Fibroblast of peridontal ligament (primary cell): ENCODE data around the gene KIF1B.
"Not testable (repeated sequence)": the region's sequence is repeated elsewhere in the genome, so short reads cannot be mapped to it uniquely, and the experiment has no call there.

Experiments
- DNase-seq: peaks from one replicate; pipeline ENCODE4 v3.0.0-alpha.2; 2010; ENCODE audit errors: extremely low read depth

KIF1B gene

DNA sequence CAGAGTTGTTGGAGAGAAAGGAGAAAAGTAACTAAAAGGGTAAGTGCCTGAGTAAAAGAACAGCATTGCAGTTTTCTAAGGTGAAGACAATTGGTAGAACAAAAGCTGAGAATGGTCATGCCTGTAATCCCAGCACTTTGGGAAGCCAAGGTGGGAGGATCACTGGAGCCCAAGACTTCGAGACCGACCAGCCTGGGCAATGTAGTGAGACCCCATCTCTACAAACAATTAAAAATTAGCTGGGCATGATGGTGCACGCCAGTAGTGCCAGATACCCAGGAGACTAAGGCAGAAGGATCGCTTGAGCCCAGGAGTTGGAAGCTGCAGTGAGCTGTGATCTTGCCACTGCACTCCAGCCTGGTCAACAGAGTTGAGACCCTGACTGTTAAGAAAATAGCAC, 173.3 kb downstream of the KIF1B start:
- DNase-seq = no peak

GRCh38 chr1:10384219-10384618, 173.8 kb downstream of the KIF1B start:
- no peak for DNase-seq

- DNase-seq = no peak
Measured at GRCh38 chr1:10386761-10387676, 176.6 kb downstream of the KIF1B start.

- DNase-seq = peak; percentile 93
Measured at GRCh38 chr1:10387677-10388386, 177.5 kb downstream of the KIF1B start.

- no peak for DNase-seq
Measured at GRCh38 chr1:10388387-10388715, 178.0 kb downstream of the KIF1B start.

GRCh38 chr1:10389271-10389973, 179.1 kb downstream of the KIF1B start:
- no peak for DNase-seq

GRCh38 chr1:10396870-10397269, 186.5 kb downstream of the KIF1B start:
- no peak for DNase-seq

GRCh38 chr1:10398278-10398733, 187.9 kb downstream of the KIF1B start:
- peak; percentile 29 for DNase-seq

DNA sequence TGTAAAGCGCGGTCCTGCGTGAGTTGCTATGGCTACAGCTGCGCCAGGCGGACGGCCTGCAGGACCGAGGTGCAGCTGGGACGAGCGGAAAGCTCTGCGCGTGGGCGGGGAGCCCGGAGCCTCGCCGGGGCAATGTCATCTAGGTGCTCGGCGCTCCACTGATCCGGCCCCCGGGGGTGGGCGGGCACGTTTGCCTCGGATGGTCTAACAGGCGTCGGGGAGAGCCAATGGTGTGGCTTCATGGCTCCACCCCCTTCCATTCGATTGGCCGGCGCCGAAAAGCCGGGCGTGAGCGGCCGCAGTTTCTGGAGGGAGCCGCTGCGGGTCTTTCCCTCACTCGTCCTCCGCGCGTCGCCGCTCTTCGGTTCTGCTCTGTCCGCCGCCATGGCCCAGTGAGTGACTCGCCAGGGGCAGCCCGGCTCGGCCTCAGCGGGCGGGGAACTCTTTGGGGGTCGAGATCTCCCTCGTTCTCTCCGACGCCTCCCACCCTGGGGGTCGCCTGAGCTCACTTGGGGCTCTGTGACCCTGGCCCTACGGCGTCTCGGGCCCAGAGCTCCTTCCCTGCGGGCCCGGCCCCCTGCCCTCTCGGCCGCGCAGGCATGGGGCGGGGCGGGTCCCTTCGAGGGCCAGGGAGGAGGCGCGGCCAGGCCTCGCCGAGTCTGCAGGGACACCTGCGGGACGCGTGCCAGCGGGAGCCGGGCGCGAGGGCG, 188.5 kb downstream of the KIF1B start, which contains the start of gene PGD:
TSS of gene PGD (plus strand) at position 331 of the 710 bp plus-strand sequence. CDS start at position 385, 54 bp downstream.
- DNase-seq = peak; percentile 96

DNA sequence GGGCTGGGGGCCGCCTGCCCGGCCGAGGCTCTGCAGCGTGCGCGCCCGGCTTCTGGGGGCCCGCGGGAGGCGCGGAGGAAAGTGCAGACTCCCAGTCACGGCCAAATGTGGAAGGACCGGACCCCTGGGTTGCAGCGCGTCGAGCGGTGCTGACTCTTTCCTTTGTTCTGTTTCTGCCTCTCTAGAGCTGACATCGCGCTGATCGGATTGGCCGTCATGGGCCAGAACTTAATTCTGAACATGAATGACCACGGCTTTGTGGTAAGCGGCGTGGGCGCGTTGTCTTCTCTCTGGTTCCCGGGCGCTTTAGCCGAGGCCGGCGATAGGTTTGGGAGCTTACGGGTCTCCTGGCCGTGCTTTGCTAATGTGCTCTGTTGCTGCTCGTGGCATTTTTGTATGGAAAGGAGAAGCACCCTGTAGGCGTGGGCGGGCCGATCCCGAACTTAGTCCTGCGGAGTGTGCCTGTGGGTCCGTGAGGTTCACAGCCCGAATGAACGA, 189.1 kb downstream of the KIF1B start:
- DNase-seq = peak; percentile 43

DNA sequence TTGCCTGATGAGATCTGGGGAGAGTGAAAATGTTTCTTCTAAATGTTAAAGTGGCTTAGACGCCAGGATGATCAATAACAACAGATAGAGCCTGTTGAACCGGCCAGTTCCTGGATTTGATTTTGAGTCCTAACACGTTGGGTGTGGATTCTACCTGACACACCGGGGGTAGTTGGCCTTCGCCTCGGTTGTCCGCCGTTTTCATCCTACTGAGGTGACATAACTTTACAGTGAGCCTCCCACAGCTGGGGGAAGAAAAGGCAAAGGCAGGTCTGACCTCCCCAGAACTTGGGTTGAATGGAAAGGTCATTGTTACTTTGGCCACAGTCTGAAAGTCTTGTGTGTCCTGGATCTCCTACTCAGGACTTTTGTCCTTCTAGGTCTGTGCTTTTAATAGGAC, 189.6 kb downstream of the KIF1B start:
- no peak for DNase-seq

DNA sequence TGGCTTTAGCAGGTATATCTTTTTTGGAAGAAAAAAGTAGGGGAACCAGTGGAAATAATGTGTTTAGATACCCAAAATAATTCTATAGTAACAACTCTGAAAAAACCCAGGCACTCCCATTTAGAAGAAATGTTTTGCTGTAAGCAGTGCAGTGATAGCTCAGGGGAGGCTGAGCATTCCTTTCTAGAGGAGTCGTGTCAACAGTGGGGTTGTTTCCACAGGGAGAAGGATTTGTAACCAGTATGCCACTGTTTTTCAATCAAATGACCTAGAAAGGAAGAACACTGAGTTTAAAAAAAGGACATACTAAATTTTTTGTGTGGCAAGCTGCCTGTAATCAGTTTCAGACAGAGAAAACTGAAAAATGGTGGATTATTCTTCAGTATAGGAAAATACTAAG, 190.9 kb downstream of the KIF1B start:
- peak; percentile 32 for DNase-seq

DNA sequence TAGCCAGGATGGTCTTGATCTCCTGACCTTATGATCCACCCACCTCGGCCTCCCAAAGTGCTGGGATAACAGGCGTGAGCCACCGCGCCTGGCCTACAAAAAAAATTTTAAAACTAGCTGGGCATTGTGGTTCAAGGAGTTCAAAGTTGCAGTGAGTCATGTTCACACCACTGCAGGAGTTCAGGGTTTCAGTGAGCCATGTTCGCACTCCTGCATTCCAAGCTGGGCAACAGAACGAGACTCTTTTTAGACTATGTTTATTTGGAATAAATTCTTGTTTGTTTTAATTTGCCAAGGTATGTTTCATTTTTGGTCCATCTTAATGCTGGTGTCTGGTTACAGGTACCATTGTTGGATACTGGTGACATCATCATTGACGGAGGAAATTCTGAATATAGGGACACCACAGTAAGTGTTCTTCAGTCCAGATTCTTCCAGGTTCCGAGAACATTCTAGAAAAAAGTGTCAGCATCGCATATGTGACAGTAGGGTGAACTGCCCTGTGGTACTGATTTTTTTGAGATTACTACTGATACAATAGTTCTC, 192.4 kb downstream of the KIF1B start:
- DNase-seq = no peak

DNA sequence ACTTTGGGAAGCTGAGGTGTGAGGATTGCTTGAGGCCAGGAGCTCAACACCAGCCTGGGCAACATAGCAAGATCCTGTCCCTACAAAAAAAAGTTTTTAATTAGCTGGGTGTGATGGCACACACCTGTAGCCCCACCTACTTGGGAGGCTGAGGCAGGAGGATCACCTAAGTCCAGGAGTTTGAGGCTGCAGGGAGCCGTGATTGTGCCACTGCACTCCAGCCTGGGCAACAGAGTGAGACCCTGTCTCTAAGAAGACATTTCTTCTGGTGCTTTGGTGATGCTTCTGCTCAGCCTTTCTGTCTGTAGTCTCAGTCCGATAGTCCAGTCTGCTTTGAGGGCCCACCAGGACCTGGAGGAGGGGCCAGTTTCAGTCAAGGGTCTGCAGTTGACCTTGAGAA, 196.8 kb downstream of the KIF1B start:
- DNase-seq = no peak

DNA sequence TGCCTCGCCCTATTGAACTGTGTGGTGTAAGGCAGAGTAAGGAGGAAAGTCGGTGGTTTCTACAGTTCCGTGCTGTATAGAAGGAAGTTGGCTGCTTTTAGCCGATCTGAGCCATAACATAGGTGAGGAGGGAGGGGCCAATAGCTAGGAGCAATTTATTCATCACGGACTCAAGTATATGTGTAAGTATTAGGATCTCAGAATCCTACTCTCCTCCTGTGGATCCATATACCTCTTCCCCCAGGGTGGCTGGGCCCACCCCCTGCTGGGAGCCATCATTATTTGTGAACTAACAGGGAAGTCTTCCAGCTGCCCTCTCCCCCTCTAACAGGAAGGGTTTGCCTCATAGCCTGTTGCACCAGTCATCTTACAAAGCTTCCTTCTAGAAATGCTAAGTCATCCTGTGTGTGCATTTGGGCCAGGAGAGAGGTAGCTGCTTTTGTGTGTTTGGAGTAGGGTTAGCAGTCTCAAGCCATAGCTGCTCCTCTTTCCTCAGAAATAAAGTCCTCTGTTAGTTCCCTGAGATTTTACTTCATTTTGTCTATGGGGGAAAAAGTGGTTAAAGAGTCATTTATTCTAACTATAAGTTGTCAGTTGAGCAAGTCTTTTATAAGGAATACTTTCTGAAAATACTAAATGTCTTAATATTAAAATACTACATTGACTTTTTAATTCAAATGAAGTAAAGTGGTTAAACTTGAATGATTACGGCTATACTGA, 205.0 kb downstream of the KIF1B start:
- peak; percentile 78 for DNase-seq

DNA sequence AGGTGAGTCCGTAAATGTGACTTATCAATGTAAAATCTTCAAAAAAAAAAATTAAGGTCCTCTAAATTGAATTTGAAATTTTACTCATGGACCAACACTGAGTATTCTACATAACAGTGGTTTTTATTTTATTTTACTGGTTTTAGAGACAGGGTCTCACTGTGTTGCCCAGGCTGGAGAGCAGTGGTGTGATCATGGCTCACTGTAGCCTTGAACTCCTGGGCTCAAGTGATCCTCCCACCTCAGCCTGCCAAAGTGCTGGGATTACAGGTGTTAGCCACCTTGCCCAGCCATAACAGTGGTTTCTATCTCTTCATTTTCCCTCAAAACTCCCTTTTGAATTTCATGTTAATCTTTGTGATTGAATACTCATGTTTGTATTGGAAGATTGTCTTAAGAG, 205.6 kb downstream of the KIF1B start:
- not testable (repeated sequence) for DNase-seq

GRCh38 chr1:10418741-10419140, 208.4 kb downstream of the KIF1B start:
- not testable (repeated sequence) for DNase-seq

DNA sequence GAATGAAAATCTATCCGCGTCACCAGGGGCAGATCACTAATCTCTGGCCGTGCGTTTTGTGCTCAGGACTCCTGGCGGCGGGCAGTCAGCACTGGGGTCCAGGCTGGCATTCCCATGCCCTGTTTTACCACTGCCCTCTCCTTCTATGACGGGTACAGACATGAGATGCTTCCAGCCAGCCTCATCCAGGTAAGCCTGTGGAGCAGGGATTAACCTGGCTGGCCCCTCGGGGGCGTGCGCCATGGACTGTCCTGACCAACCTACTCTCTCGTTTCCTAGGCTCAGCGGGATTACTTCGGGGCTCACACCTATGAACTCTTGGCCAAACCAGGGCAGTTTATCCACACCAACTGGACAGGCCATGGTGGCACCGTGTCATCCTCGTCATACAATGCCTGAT, 209.0 kb downstream of the KIF1B start:
- DNase-seq = no peak

GRCh38 chr1:10421637-10422036, 211.3 kb downstream of the KIF1B start:
- DNase-seq = no peak

- peak; percentile 55 for DNase-seq
Measured at GRCh38 chr1:10424034-10424433, 213.7 kb downstream of the KIF1B start.
